Cardiac muscle cell (in vitro differentiated cells and primary cell): ENCODE results near the gene CEMIP. TPM values are rescaled to one million over a fixed set of nuclear protein-coding genes. Genes with fewer than 3 reads are reported as not detected.
A peak's percentile ranks its signal among the peaks of the same experiment; 100 is the strongest.

Experiments
- DNase-seq, 2 donors: peaks; one replicate each; pipeline versions ENCODE4 v3.0.0 to v3.0.0-alpha.2; 2010 to 2017; ENCODE audit warnings: low read depth in 1 of 2, low spot score in 1 of 2
- H3K27ac ChIP-seq: fragments of 200-600 bp; sonication (generic); 2 replicates; pipeline ENCODE4 v1.5.1; 2016
- H3K27me3 ChIP-seq: fragments of 200-600 bp; sonication (generic); 2 replicates; pipeline ENCODE4 v1.6.0; 2016; ENCODE audit warnings: control low read depth
- H3K36me3 ChIP-seq: fragments of 200-600 bp; sonication (generic); 2 replicates; pipeline ENCODE4 v1.5.1; 2016; ENCODE audit warnings: control low read depth
- H3K4me1 ChIP-seq: fragments of 200-600 bp; sonication (generic); 2 replicates; pipeline ENCODE4 v1.8.1; 2017; ENCODE audit warnings: low read depth, mild to moderate bottlenecking, mixed run types
- H3K4me3 ChIP-seq: fragments of 200-600 bp; sonication (generic); 2 replicates; pipeline ENCODE4 v1.5.1; 2016; ENCODE audit warnings: mild to moderate bottlenecking
- H3K9me3 ChIP-seq: fragments of 200-600 bp; sonication (generic); 2 replicates; pipeline ENCODE4 v1.5.1; 2017; ENCODE audit warnings: low read depth, mild to moderate bottlenecking, control low read depth
- CTCF ChIP-seq: IDR thresholded peaks from 2 replicates; pipeline ENCODE4 v1.5.1; 2012; ENCODE audit warnings: low read depth, mild to moderate bottlenecking, low read length
- polyA plus RNA-seq: library from polyadenylated mRNA; unstranded; fragments of >200 nt; fragmentation: Nextera tagmentation; extraction: Ambion mirVana; gene quantifications from 2 replicates; pipeline ENCODE4 v1.2.1, GENCODE V29; 2016
- total RNA-seq: library from RNA; depleted of rRNA; stranded (reverse); fragments of >200 nt; gene quantifications from 2 replicates; pipeline ENCODE4 v1.2.3, GENCODE V29; 2016

The CEMIP gene
- total and polyA plus RNA-seq, 2 experiments from 2014 or later = 0.12 to 1.9 TPM

GRCh38 chr15:80895091-80895490, 115.9 kb downstream of the CEMIP start:
- H3K27me3 ChIP-seq = no peaks in the 10 kb centered on the region
- no peak overlapping the region for H3K27ac ChIP-seq
- no peak for TF ChIP-seq CTCF
- H3K36me3 ChIP-seq = no peaks in the 10 kb centered on the region
- H3K4me3 ChIP-seq = no peak overlapping the region
- DNase-seq = no peak
- no peaks in the 10 kb centered on the region for H3K4me1 ChIP-seq
- no peaks in the 10 kb centered on the region for H3K9me3 ChIP-seq

GRCh38 chr15:80895965-80896364, 116.8 kb downstream of the CEMIP start:
- no peak for TF ChIP-seq CTCF
- Histone ChIP-seq H3K4me1 (no peaks in the 10 kb centered on the region), H3K4me3 (no peak overlapping the region), H3K27me3 (no peaks in the 10 kb centered on the region), H3K9me3 (no peaks in the 10 kb centered on the region), H3K36me3 (no peaks in the 10 kb centered on the region), H3K27ac (no peak overlapping the region)
- no peak for DNase-seq

- Histone ChIP-seq H3K4me1 (no peaks in the 10 kb centered on the region), H3K4me3 (no peak overlapping the region), H3K27me3 (no peaks in the 10 kb centered on the region), H3K9me3 (no peaks in the 10 kb centered on the region), H3K36me3 (no peaks in the 10 kb centered on the region), H3K27ac (no peak overlapping the region)
- DNase-seq = no peak
- TF ChIP-seq CTCF = no peak
Measured at GRCh38 chr15:80898040-80898439, 118.9 kb downstream of the CEMIP start.

- peak in 1 of 2 donors; percentile 21 for DNase-seq
- no peaks in the 10 kb centered on the region for H3K9me3 ChIP-seq
- no peak for TF ChIP-seq CTCF
- H3K27me3 ChIP-seq = no peaks in the 10 kb centered on the region
- no peaks in the 10 kb centered on the region for H3K36me3 ChIP-seq
- peaks cover 6% of the 10 kb centered on the region for H3K4me1 ChIP-seq
- no peak overlapping the region for H3K4me3 ChIP-seq
- no peak overlapping the region for H3K27ac ChIP-seq
Measured at GRCh38 chr15:80902298-80902801, 123.2 kb downstream of the CEMIP start.

- H3K4me3 ChIP-seq = no peak overlapping the region
- H3K27ac ChIP-seq = no peak overlapping the region
- TF ChIP-seq CTCF = no peak
- no peaks in the 10 kb centered on the region for H3K27me3 ChIP-seq
- H3K36me3 ChIP-seq = no peaks in the 10 kb centered on the region
- peak in 1 of 2 donors; percentile 5 for DNase-seq
- no peaks in the 10 kb centered on the region for H3K9me3 ChIP-seq
- H3K4me1 ChIP-seq = peaks cover 6% of the 10 kb centered on the region
Measured at GRCh38 chr15:80904998-80905397, 125.8 kb downstream of the CEMIP start.
